Measurements from ENCODE around the gene MET.

MET gene

GRCh38 chr7:116704650-116705228, 32.7 kb downstream of the MET start:
- H3F3A ChIP-seq (ENCODE audit: insufficient read depth), result no peaks in the 10 kb centered on the region
- no peaks in the 10 kb centered on the region for H3K27me3 ChIP-seq (ENCODE audit: low read length)
- H3K9me3 ChIP-seq (ENCODE audit: insufficient read depth, low read length), result no peaks in the 10 kb centered on the region
- no peak overlapping the region for H3K9ac ChIP-seq (ENCODE audit: low read length)
- TF ChIP-seq, protein P1, sequence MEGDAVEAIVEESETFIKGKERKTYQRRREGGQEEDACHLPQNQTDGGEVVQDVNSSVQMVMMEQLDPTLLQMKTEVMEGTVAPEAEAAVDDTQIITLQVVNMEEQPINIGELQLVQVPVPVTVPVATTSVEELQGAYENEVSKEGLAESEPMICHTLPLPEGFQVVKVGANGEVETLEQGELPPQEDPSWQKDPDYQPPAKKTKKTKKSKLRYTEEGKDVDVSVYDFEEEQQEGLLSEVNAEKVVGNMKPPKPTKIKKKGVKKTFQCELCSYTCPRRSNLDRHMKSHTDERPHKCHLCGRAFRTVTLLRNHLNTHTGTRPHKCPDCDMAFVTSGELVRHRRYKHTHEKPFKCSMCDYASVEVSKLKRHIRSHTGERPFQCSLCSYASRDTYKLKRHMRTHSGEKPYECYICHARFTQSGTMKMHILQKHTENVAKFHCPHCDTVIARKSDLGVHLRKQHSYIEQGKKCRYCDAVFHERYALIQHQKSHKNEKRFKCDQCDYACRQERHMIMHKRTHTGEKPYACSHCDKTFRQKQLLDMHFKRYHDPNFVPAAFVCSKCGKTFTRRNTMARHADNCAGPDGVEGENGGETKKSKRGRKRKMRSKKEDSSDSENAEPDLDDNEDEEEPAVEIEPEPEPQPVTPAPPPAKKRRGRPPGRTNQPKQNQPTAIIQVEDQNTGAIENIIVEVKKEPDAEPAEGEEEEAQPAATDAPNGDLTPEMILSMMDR (IDR thresholded peaks at IDR 0.05; ENCODE audit: insufficient read depth, low read length, poor library complexity, severe bottlenecking), result no peak
- TF ChIP-seq EZH2phosphoT487 (conservative IDR thresholded peaks at IDR 0.05; ENCODE audit: low read length), result no peak
- H2AFZ ChIP-seq (ENCODE audit: low read depth, low read length, severe bottlenecking), result no peak overlapping the region
- no peak overlapping the region for H3K4me2 ChIP-seq (ENCODE audit: low read depth, low read length, poor library complexity, severe bottlenecking)
- H3K9me2 ChIP-seq (replicated peaks; ENCODE audit: insufficient read depth, low read length), result no peaks in the 10 kb centered on the region
- H3K27ac ChIP-seq (ENCODE audit: low read depth, low read length), result no peak overlapping the region
- H3K4me3 ChIP-seq (ENCODE audit: insufficient read depth, low read length, poor library complexity, severe bottlenecking), result no peak overlapping the region
- H3K36me3 ChIP-seq (ENCODE audit: low read length), result no peaks in the 10 kb centered on the region
- H4K20me1 ChIP-seq (ENCODE audit: low read depth, low read length), result no peaks in the 10 kb centered on the region
- no peaks in the 10 kb centered on the region for H3K79me2 ChIP-seq (ENCODE audit: insufficient read depth, low read length)

GRCh38 chr7:116705419-116705818, 33.4 kb downstream of the MET start:
- no peak overlapping the region for H3K27ac ChIP-seq (ENCODE audit: low read depth, low read length)
- H3K79me2 ChIP-seq (ENCODE audit: insufficient read depth, low read length), result no peaks in the 10 kb centered on the region

DNA sequence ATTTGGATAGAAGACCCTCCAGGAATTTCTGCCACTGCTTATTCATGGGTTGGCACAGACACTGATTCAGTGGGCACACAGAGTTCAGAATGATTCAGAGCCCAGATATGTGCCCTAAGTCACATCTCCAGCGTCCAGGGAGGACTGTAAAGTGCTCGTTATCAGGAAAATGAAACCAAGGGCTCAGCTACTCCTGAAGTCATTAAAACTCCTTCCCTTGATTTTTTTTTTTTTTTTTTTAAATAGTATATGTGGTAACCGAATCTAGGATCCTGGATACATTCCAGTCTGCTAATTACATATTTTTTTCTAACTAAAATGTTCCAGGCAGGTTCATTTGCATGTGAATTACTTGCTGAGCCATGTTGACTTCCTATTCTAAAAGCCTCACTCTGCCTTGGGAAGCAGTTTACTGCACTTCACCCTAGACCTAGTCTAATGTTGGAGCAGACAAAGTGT, 34.7 kb downstream of the MET start:
- Histone ChIP-seq H4K20me1 (ENCODE audit: low read depth, low read length) (no peaks in the 10 kb centered on the region), H3K9ac (ENCODE audit: low read length) (no peak overlapping the region), H3F3A (ENCODE audit: insufficient read depth) (no peaks in the 10 kb centered on the region), H3K9me3 (ENCODE audit: insufficient read depth, low read length) (no peaks in the 10 kb centered on the region), H3K79me2 (ENCODE audit: insufficient read depth, low read length) (no peaks in the 10 kb centered on the region), H3K27me3 (ENCODE audit: low read length) (no peaks in the 10 kb centered on the region), H3K36me3 (ENCODE audit: low read length) (no peaks in the 10 kb centered on the region), H3K9me2 (replicated peaks; ENCODE audit: insufficient read depth, low read length) (no peaks in the 10 kb centered on the region), H3K4me3 (ENCODE audit: insufficient read depth, low read length, poor library complexity, severe bottlenecking) (no peak overlapping the region), H3K4me2 (ENCODE audit: low read depth, low read length, poor library complexity, severe bottlenecking) (no peak overlapping the region), H3K27ac (ENCODE audit: low read depth, low read length) (no peak overlapping the region), H2AFZ (ENCODE audit: low read depth, low read length, severe bottlenecking) (no peak overlapping the region)
- TF ChIP-seq, protein P1 (IDR thresholded peaks at IDR 0.05; ENCODE audit: insufficient read depth, low read length, poor library complexity, severe bottlenecking), result no peak

More at GRCh38 chr7:116705419-116705818, 33.4 kb downstream of the MET start:
- TF ChIP-seq, protein P1 (IDR thresholded peaks at IDR 0.05; ENCODE audit: insufficient read depth, low read length, poor library complexity, severe bottlenecking), result no peak
- no peak overlapping the region for H3K4me3 ChIP-seq (ENCODE audit: insufficient read depth, low read length, poor library complexity, severe bottlenecking)
- no peaks in the 10 kb centered on the region for H3K27me3 ChIP-seq (ENCODE audit: low read length)
- no peaks in the 10 kb centered on the region for H3K9me2 ChIP-seq (replicated peaks; ENCODE audit: insufficient read depth, low read length)
- H3F3A ChIP-seq (ENCODE audit: insufficient read depth), result no peaks in the 10 kb centered on the region
- no peak overlapping the region for H3K4me2 ChIP-seq (ENCODE audit: low read depth, low read length, poor library complexity, severe bottlenecking)
- no peaks in the 10 kb centered on the region for H3K9me3 ChIP-seq (ENCODE audit: insufficient read depth, low read length)
- H2AFZ ChIP-seq (ENCODE audit: low read depth, low read length, severe bottlenecking), result no peak overlapping the region
- H3K36me3 ChIP-seq (ENCODE audit: low read length), result no peaks in the 10 kb centered on the region
- H4K20me1 ChIP-seq (ENCODE audit: low read depth, low read length), result no peaks in the 10 kb centered on the region
- H3K9ac ChIP-seq (ENCODE audit: low read length), result no peak overlapping the region

All from SU-DHL-6 (cell line).